Measurements from ENCODE around the gene BRDT. TPM values are rescaled to one million over a fixed set of nuclear protein-coding genes. Genes with fewer than 3 reads are reported as not detected.

Gene BRDT
- total RNA-seq, 1 experiment from 2014 or later = not detected

GRCh38 chr1:91980663-91981062 lies 31.5 kb downstream of the BRDT start:
- no peak for DNase-seq
- Histone ChIP-seq H4K20me1 (ENCODE audit: low read length) (no peaks in the 10 kb centered on the region), H3K79me2 (ENCODE audit: low read length) (no peaks in the 10 kb centered on the region), H3K9me2 (replicated peaks; ENCODE audit: low read length) (no peaks in the 10 kb centered on the region), H3K9ac (ENCODE audit: low read length) (no peak overlapping the region), H3K27me3 (ENCODE audit: low read length) (peaks cover 53% of the 10 kb centered on the region), H3K4me3 (ENCODE audit: low read length) (no peak overlapping the region), H3K9me3 (ENCODE audit: low read length) (no peaks in the 10 kb centered on the region), H2AFZ (ENCODE audit: low read length) (no peak overlapping the region), H3K4me1 (ENCODE audit: insufficient read depth, low read length) (no peaks in the 10 kb centered on the region), H3K36me3 (ENCODE audit: low read depth, low read length) (no peaks in the 10 kb centered on the region), H3F3A (ENCODE audit: low read length, unreplicated experiment) (no peaks in the 10 kb centered on the region), H3K27ac (ENCODE audit: low read length) (no peak overlapping the region), H3K4me2 (ENCODE audit: low read length) (no peak overlapping the region)
- TF ChIP-seq EZH2 (IDR thresholded peaks at IDR 0.05; ENCODE audit: low read length, unreplicated experiment) (no peak), CTCF (conservative IDR thresholded peaks at IDR 0.05; ENCODE audit: low read depth, low read length) (no peak), EZH2phosphoT487 (IDR thresholded peaks at IDR 0.05; ENCODE audit: borderline replicate concordance, low read length) (no peak)
- CTCF ChIA-PET = no interaction called here
- POLR2A ChIA-PET (ENCODE audit: unreplicated experiment) = no interaction called here
- intact Hi-C loops (cut with micrococcal nuclease) = no loop called here
- BruUV-seq (replicated peaks) = no TSS peak
- ATAC-seq = no peak

- no peaks in the 10 kb centered on the region for H3F3A ChIP-seq (ENCODE audit: low read length, unreplicated experiment)
- no peaks in the 10 kb centered on the region for H3K9me3 ChIP-seq (ENCODE audit: low read length)
- DNase-seq (no peak), ATAC-seq (no peak)
- ChIA-PET CTCF (no interaction called here), POLR2A (ENCODE audit: unreplicated experiment) (no interaction called here)
- no peaks in the 10 kb centered on the region for H4K20me1 ChIP-seq (ENCODE audit: low read length)
- intact Hi-C loops (cut with micrococcal nuclease) = no loop called here
- TF ChIP-seq EZH2phosphoT487 (IDR thresholded peaks at IDR 0.05; ENCODE audit: borderline replicate concordance, low read length) (no peak), CTCF (conservative IDR thresholded peaks at IDR 0.05; ENCODE audit: low read depth, low read length) (no peak), EZH2 (IDR thresholded peaks at IDR 0.05; ENCODE audit: low read length, unreplicated experiment) (no peak)
- H3K27ac ChIP-seq (ENCODE audit: low read length) = no peak overlapping the region
- H3K9ac ChIP-seq (ENCODE audit: low read length) = no peak overlapping the region
- H3K27me3 ChIP-seq (ENCODE audit: low read length) = peaks cover 39% of the 10 kb centered on the region
- BruUV-seq (replicated peaks) = no TSS peak
- no peaks in the 10 kb centered on the region for H3K36me3 ChIP-seq (ENCODE audit: low read depth, low read length)
- H3K79me2 ChIP-seq (ENCODE audit: low read length) = no peaks in the 10 kb centered on the region
- H3K9me2 ChIP-seq (replicated peaks; ENCODE audit: low read length) = no peaks in the 10 kb centered on the region
- no peak overlapping the region for H2AFZ ChIP-seq (ENCODE audit: low read length)
- H3K4me2 ChIP-seq (ENCODE audit: low read length) = no peak overlapping the region
- no peak overlapping the region for H3K4me3 ChIP-seq (ENCODE audit: low read length)
- no peaks in the 10 kb centered on the region for H3K4me1 ChIP-seq (ENCODE audit: insufficient read depth, low read length)
These were observed 32.9 kb downstream of the BRDT start for GRCh38 chr1:91981996-91982609.

GRCh38 chr1:91993256-91993655 lies 44.1 kb downstream of the BRDT start:
- ChIA-PET CTCF (no interaction called here), POLR2A (ENCODE audit: unreplicated experiment) (interaction anchor here (0.6 kb wide), 1 partner anchor 689 kb away, joined by 3 read pairs; no protein-coding TSS in a partner anchor)
- H3K4me3 ChIP-seq (ENCODE audit: low read length) = no peak overlapping the region
- no TSS peak for BruUV-seq (replicated peaks)
- no peaks in the 10 kb centered on the region for H3F3A ChIP-seq (ENCODE audit: low read length, unreplicated experiment)
- no peaks in the 10 kb centered on the region for H3K9me3 ChIP-seq (ENCODE audit: low read length)
- TF ChIP-seq EZH2phosphoT487 (IDR thresholded peaks at IDR 0.05; ENCODE audit: borderline replicate concordance, low read length) (no peak), EZH2 (IDR thresholded peaks at IDR 0.05; ENCODE audit: low read length, unreplicated experiment) (no peak), CTCF (conservative IDR thresholded peaks at IDR 0.05; ENCODE audit: low read depth, low read length) (no peak)
- no peak overlapping the region for H3K27ac ChIP-seq (ENCODE audit: low read length)
- no peak overlapping the region for H3K4me2 ChIP-seq (ENCODE audit: low read length)
- ATAC-seq (no peak), DNase-seq (no peak)
- no peaks in the 10 kb centered on the region for H4K20me1 ChIP-seq (ENCODE audit: low read length)
- no peak overlapping the region for H3K9ac ChIP-seq (ENCODE audit: low read length)
- no peaks in the 10 kb centered on the region for H3K4me1 ChIP-seq (ENCODE audit: insufficient read depth, low read length)
- no peaks in the 10 kb centered on the region for H3K27me3 ChIP-seq (ENCODE audit: low read length)
- no peaks in the 10 kb centered on the region for H3K9me2 ChIP-seq (replicated peaks; ENCODE audit: low read length)
- no peaks in the 10 kb centered on the region; the same call in 1 of the 2 replicates for H3K36me3 ChIP-seq (ENCODE audit: low read depth, low read length)
- no peak overlapping the region for H2AFZ ChIP-seq (ENCODE audit: low read length)
- intact Hi-C loops (cut with micrococcal nuclease) = no loop called here
- no peaks in the 10 kb centered on the region for H3K79me2 ChIP-seq (ENCODE audit: low read length)
